ENCODE data around the gene PPP1R18. TPM values are rescaled to one million over a fixed set of nuclear protein-coding genes. Genes with fewer than 3 reads are reported as not detected.

PPP1R18 gene
- total RNA-seq, 2 donors from 2014 or later = 12.2 to 21.9 TPM

- H3K4me3 ChIP-seq = peak overlapping the region; percentile 66 to 88
- DNase-seq (ENCODE audit: low spot score) = no peak
- peak overlapping the region; percentile 92 to 97 for H3K27ac ChIP-seq
- intact Hi-C loops (cut with DNase I) = no loop called here
- no peaks in the 10 kb centered on the region for H3K9me3 ChIP-seq
- no peaks in the 10 kb centered on the region for H3K27me3 ChIP-seq (replicated peaks; ENCODE audit: insufficient read depth)
- H3K4me1 ChIP-seq (replicated peaks) = peaks cover 4% of the 10 kb centered on the region
- 30% methylated on average over 2 of the region's 2 CpGs for WGBS
- TF ChIP-seq POLR2A (IDR thresholded peaks at IDR 0.05) (no peak), POLR2AphosphoS5 (IDR thresholded peaks at IDR 0.05) (no peak), CTCF (IDR thresholded peaks at IDR 0.05) (no peak)
- H3K36me3 ChIP-seq = no peaks in the 10 kb centered on the region
Measured at GRCh38 chr6:30683980-30684338, 2.5 kb downstream of the PPP1R18 start.

- no peak for TF ChIP-seq CTCF (IDR thresholded peaks at IDR 0.05)
- DNase-seq (ENCODE audit: low spot score) = no peak
- Histone ChIP-seq H3K4me3 (peak overlapping the region; percentile 66 to 88), H3K4me1 (replicated peaks) (peaks cover 4% of the 10 kb centered on the region), H3K9me3 (no peaks in the 10 kb centered on the region), H3K27ac (peak overlapping the region; percentile 92 to 97), H3K27me3 (replicated peaks; ENCODE audit: insufficient read depth) (no peaks in the 10 kb centered on the region), H3K36me3 (no peaks in the 10 kb centered on the region)
- WGBS = 23% methylated on average over 7 of the region's 7 CpGs
- intact Hi-C loops (cut with DNase I) = no loop called here
Measured at GRCh38 chr6:30683183-30683979, 3.1 kb downstream of the PPP1R18 start.

DNA sequence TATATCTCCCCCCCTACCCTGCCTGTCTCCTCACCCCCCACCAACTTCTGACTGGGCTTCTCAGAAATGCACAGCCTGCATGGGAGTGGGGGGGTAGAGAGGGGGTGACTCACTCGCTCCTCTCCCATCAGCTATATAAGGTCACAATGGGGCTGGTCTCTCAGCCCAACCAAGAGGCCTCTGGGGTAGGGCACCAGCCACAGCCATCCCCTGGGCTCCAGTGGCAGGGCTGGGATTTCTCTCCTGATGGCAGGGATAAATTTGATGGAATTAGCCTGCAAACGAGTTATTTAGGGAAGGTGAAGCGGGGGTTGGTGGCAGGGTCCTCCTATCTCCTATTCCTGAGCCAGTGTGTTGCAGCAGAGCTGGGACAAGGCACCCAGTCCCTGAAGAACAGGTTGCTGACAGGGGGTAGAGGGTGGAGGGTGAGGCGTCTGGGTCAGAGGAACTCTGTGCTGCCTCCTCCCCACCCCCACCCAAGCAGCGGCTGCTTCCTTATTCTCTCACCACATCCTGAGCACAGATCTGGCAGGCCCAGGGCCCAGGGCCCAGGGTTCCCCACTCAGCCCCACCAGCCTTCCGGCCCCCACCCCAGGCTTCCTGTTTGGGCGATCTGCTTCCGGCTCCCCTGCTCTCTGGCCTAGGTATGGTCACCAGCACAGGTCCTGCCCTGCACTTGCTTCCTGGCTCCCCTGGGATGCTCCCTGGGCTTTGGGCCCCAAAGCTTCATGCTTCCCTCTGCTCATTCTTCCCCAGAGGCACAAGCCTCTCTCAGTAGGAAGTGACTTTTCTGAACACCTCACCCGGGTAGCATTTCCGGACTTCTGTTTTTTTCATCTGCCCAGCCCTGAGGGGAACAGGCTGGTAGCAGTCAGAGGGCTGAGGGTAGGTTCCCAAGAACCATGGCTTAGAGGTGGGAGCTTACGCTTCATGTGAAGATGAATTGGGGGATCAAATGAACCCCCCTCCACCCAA, 4.0 kb downstream of the PPP1R18 start:
- 25% methylated on average over 11 of the region's 11 CpGs for WGBS
- Histone ChIP-seq H3K4me3 (peak overlapping the region; percentile 66 to 88), H3K27me3 (replicated peaks; ENCODE audit: insufficient read depth) (no peaks in the 10 kb centered on the region), H3K9me3 (no peaks in the 10 kb centered on the region), H3K27ac (peak overlapping the region; percentile 92 to 97), H3K36me3 (no peaks in the 10 kb centered on the region), H3K4me1 (replicated peaks) (peaks cover 4% of the 10 kb centered on the region)
- TF ChIP-seq POLR2A (IDR thresholded peaks at IDR 0.05) (no peak), CTCF (IDR thresholded peaks at IDR 0.05) (no peak), POLR2AphosphoS5 (IDR thresholded peaks at IDR 0.05) (peak; percentile 24)
- intact Hi-C loops (cut with DNase I) = no loop called here
- no peak for DNase-seq (ENCODE audit: low spot score)

DNA sequence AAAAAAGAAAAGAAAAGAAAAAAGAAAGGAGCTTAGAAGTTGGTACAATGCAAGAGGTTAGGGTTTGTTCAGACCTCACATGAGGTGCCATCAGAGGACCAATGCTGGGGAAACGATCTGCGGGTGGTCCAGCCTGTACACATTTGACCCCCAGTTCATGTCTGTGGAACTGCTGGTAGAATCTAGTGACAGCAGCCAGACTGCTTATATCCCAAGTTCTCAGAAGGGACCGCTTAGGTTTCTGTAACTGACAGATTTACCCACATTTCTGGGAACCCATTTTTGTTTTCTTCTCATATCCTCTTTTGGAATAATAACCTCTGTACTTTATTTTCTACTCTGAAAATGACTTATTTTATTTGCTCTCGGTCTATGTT, 4.7 kb downstream of the PPP1R18 start:
- no peak for TF ChIP-seq CTCF (IDR thresholded peaks at IDR 0.05)
- no peak for TF ChIP-seq POLR2A (IDR thresholded peaks at IDR 0.05)
- TF ChIP-seq POLR2AphosphoS5 (IDR thresholded peaks at IDR 0.05) = no peak
- H3K4me3 ChIP-seq = peak overlapping the region; percentile 66 to 88

More for the DNA sequence above, 4.7 kb downstream of the PPP1R18 start:
- WGBS = 51% methylated on average over 4 of the region's 4 CpGs
- intact Hi-C loops (cut with DNase I) = no loop called here
- H3K9me3 ChIP-seq = no peaks in the 10 kb centered on the region
- no peak for DNase-seq (ENCODE audit: low spot score)
- H3K4me1 ChIP-seq (replicated peaks) = peaks cover 4% of the 10 kb centered on the region
- peaks cover 0 to 3% of the 10 kb centered on the region in 2 donors for H3K36me3 ChIP-seq
- H3K27ac ChIP-seq = peak overlapping the region; percentile 92 to 97
- H3K27me3 ChIP-seq (replicated peaks; ENCODE audit: insufficient read depth) = no peaks in the 10 kb centered on the region
